Colonic mucosa (tissue), 4 donors: ENCODE measurements around the gene COPS6. TPM values are rescaled to one million over a fixed set of nuclear protein-coding genes. Genes with fewer than 3 reads are reported as not detected.

Experiments
- DNase-seq: peaks from one replicate; pipeline ENCODE4 v3.0.0-alpha.2; 2020
- H3K27ac ChIP-seq: fragments of 200-600 bp; one replicate; pipeline ENCODE4 v1.8.0; 2021
- H3K27me3 ChIP-seq: fragments of 200-600 bp; one replicate; pipeline ENCODE4 v1.8.0; 2021
- H3K36me3 ChIP-seq: fragments of 200-600 bp; one replicate; pipeline ENCODE4 v1.8.0; 2021
- H3K4me1 ChIP-seq: fragments of 200-600 bp; one replicate; pipeline ENCODE4 v1.8.0; 2021; ENCODE audit warnings: mild to moderate bottlenecking
- H3K4me3 ChIP-seq: fragments of 200-600 bp; one replicate; pipeline ENCODE4 v1.8.0; 2021
- H3K9ac ChIP-seq, 2 donors: one replicate each; pipeline ENCODE4 v1.7.0; 2013; ENCODE audit warnings: control low read depth in 2 of 2, low read depth in 2 of 2, low read length in 2 of 2
- H3K9me3 ChIP-seq: fragments of 200-600 bp; one replicate; pipeline ENCODE4 v1.8.0; 2021
- CTCF ChIP-seq: fragments of 200-600 bp; IDR thresholded peaks from one replicate; pipeline ENCODE4 v1.8.0; 2022; ENCODE audit warnings: antibody characterized with exemption, mild to moderate bottlenecking
- intact Hi-C: fragments of 100-400 bp; cut with DNase I; formaldehyde crosslinking; loops from one replicate; pipeline ENCODE4 v1.14.1; 2022
- total RNA-seq, 2 donors: library from RNA; stranded (reverse); fragmentation: NEBNext Ultra II Directional in 1 of 2; extraction: Animal tissue kit (Norgen Biotek cat#: 25700) in 1 of 2; gene quantifications; one replicate each; pipeline ENCODE4 v1.2.1, GENCODE V29; 2021
- donor health status: healthy.
- donor health status: DM: no; HTN: no; CAD: no.
- donor health status: DM: no; HTN: no; CAD: no.

COPS6 gene
- 100 to 1,000 TPM in 1 of 2 donors, 10 to 100 TPM in 1; 67.3 to 110 TPM for total RNA-seq

- Histone ChIP-seq H3K4me1 (peaks cover 3% of the 10 kb centered on the region), H3K9ac (peak within 1 kb of the TSS; percentile 93 to 97), H3K27ac (peak within 1 kb of the TSS; percentile 75), H3K9me3 (no peaks in the 10 kb centered on the region), H3K27me3 (no peaks in the 10 kb centered on the region), H3K4me3 (peak within 1 kb of the TSS; percentile 66), H3K36me3 (peaks cover 8% of the 10 kb centered on the region)
- peak; percentile 90 for DNase-seq
- no peak for TF ChIP-seq CTCF
- intact Hi-C loops: no loop called here
Measured at GRCh38 chr7:100088621-100089457, at the start of gene COPS6. Gene COPS6, plus strand, starts transcription at chr7:100088969. Its CDS starts 22 bp downstream, at chr7:100088991.

- no peak for DNase-seq
- H3K4me3 ChIP-seq: no peak overlapping the region
- intact Hi-C loops: loop anchor here (5.0 kb wide), 1 partner anchor 48 kb away; no protein-coding TSS in a partner anchor
- H3K4me1 ChIP-seq: peaks cover 5% of the 10 kb centered on the region
- no peak overlapping the region for H3K9ac ChIP-seq
- H3K27ac ChIP-seq: no peak overlapping the region
- no peak for TF ChIP-seq CTCF
- no peaks in the 10 kb centered on the region for H3K9me3 ChIP-seq
- H3K36me3 ChIP-seq: no peaks in the 10 kb centered on the region
- H3K27me3 ChIP-seq: no peaks in the 10 kb centered on the region
Measured at GRCh38 chr7:100040575-100040974, 48.2 kb upstream of the COPS6 start.

GRCh38 chr7:100044718-100045117, 44.1 kb upstream of the COPS6 start:
- Histone ChIP-seq H3K9me3 (no peaks in the 10 kb centered on the region), H3K36me3 (no peaks in the 10 kb centered on the region), H3K4me3 (no peak overlapping the region), H3K4me1 (no peaks in the 10 kb centered on the region), H3K27ac (no peak overlapping the region), H3K9ac (peak overlapping the region in 1 of 2 donors; percentile 14), H3K27me3 (no peaks in the 10 kb centered on the region)
- DNase-seq: peak; percentile 53
- TF ChIP-seq CTCF: no peak
- intact Hi-C loops: loop anchor here (5.0 kb wide), 2 partner anchors 38 to 52 kb away; partner anchors contain the start of gene ZNF3

- Histone ChIP-seq H3K4me1 (peaks cover 5% of the 10 kb centered on the region), H3K9me3 (no peaks in the 10 kb centered on the region), H3K27me3 (no peaks in the 10 kb centered on the region), H3K4me3 (no peak overlapping the region), H3K9ac (no peak overlapping the region), H3K36me3 (no peaks in the 10 kb centered on the region), H3K27ac (no peak overlapping the region)
- intact Hi-C loops: loop anchor here (5.0 kb wide), 1 partner anchor 34 kb away; the partner anchor contains the start of gene ZNF3
- TF ChIP-seq CTCF: no peak
- peak; percentile 26 for DNase-seq
Measured at GRCh38 chr7:100048680-100049079, 40.1 kb upstream of the COPS6 start.

GRCh38 chr7:100049441-100050291, 39.1 kb upstream of the COPS6 start, which contains the start of gene ZSCAN21:
Gene ZSCAN21, plus strand, starts transcription at chr7:100049774. Its CDS starts 7,233 bp downstream, at chr7:100057007.
- TF ChIP-seq CTCF: no peak

More at GRCh38 chr7:100049441-100050291, 39.1 kb upstream of the COPS6 start, which contains the start of gene ZSCAN21:
- Histone ChIP-seq H3K9me3 (no peaks in the 10 kb centered on the region), H3K4me1 (peaks cover 5% of the 10 kb centered on the region), H3K9ac (peak within 1 kb of the TSS; percentile 79 to 89), H3K27me3 (no peaks in the 10 kb centered on the region), H3K4me3 (peak within 1 kb of the TSS; percentile 64), H3K36me3 (no peaks in the 10 kb centered on the region), H3K27ac (peak within 1 kb of the TSS; percentile 90)
- intact Hi-C loops: loop anchor here (5.0 kb wide), 1 partner anchor 33 kb away; the partner anchor contains the start of gene ZNF3
- peak; percentile 84 for DNase-seq
